Astrocyte of the cerebellum (primary cell): ENCODE data around the gene PPP3CB.

Source experiments
- DNase-seq: peaks from one replicate; pipeline ENCODE4 v3.0.0-alpha.2; 2011; ENCODE audit warnings: low read depth
- H3K4me3 ChIP-seq: 2 replicates; pipeline ENCODE4 v1.5.1; 2011; ENCODE audit warnings: mild to moderate bottlenecking, low read depth, low read length, moderate library complexity
- in situ Hi-C: cut with HindIII; loops from 2 replicates; pipeline ENCODE4 v1.10.0; 2017; ENCODE audit warnings: low sequenced_read_pairs
- TF ChIP-seq, protein P1 (sequence below): IDR thresholded peaks from 2 replicates; pipeline ENCODE4 v1.5.1; 2012; ENCODE audit warnings: low read length, low read depth, moderate library complexity, mild to moderate bottlenecking; ENCODE audit errors: missing control alignments

Gene PPP3CB

DNA sequence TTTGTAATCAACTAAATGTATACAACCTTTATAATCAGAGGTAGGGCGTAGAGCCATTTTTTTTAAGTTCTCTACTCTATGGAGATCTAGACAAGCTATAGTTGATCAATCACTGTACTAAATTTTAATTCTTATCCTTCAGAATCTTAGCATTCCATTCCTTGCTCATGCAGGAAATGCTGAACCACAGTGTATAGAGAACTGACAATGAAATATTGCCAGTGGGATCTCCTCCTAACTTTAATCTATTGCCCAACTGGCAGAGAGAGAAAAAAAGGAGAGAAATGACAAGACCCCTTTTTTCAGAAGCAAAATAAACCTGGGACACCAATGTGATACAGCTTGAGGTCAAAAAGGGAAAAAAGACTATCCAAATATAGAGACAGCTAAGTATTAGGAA, 26.4 kb upstream of the PPP3CB start:
- DNase-seq = no peak
- no peak overlapping the region for H3K4me3 ChIP-seq
- TF ChIP-seq, protein P1, sequence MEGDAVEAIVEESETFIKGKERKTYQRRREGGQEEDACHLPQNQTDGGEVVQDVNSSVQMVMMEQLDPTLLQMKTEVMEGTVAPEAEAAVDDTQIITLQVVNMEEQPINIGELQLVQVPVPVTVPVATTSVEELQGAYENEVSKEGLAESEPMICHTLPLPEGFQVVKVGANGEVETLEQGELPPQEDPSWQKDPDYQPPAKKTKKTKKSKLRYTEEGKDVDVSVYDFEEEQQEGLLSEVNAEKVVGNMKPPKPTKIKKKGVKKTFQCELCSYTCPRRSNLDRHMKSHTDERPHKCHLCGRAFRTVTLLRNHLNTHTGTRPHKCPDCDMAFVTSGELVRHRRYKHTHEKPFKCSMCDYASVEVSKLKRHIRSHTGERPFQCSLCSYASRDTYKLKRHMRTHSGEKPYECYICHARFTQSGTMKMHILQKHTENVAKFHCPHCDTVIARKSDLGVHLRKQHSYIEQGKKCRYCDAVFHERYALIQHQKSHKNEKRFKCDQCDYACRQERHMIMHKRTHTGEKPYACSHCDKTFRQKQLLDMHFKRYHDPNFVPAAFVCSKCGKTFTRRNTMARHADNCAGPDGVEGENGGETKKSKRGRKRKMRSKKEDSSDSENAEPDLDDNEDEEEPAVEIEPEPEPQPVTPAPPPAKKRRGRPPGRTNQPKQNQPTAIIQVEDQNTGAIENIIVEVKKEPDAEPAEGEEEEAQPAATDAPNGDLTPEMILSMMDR = no peak
- in situ Hi-C loops = no loop called here

DNA sequence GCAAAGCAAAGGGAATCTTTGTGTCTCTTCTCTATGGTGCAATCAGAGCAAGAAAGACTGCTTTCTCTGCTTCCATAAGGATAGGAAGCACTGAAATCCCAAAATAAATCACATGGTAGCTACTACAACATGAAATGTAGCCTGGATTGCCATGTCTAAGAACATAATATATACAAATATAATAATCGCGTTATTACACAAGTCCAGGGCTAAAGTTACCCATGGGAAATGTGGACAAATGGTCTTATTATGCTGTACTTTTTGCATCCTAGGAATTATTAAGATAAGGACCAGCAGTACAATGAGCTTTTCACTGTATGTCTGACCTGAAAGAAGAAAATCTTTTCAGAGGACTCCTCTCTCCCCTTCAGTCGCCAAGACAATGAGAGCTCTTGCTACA, 23.5 kb upstream of the PPP3CB start:
- in situ Hi-C loops = no loop called here
- TF ChIP-seq, protein P1 = no peak
- no peak for DNase-seq
- H3K4me3 ChIP-seq = no peak overlapping the region

DNA sequence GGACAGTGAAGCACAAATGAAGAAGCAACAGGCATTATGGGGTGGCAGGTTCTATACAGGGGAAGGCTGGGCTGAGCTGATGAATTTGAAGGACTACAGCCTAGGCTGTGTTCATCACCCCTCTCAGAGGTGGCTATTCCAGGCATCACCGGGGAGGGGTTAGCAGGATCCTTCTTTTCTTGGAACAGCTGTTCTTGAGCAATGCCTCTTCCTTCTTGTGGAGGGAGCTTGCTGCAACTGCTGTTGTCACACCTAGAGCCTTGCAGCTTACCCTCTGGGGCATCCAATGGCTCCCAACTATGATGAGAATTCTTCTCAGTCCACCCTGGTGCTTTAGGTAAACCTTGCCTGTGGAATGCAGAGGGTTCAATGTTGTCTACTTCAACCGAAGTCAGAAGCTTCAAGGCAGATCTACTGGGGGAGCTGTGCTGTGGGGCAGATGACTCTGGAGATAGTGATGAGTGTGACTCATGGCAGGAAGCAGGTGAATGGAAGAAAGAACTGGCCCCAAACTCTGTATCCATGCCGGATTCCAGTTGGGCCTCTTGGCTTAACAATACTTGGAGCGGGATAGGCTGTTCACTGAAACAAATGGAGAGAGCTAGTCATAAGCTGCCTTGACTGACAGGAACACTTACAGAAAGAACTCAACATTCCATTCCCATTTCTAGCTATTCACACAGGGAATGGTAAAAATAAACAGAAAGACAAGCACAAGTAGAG, 21.5 kb upstream of the PPP3CB start:
- in situ Hi-C loops = no loop called here
- TF ChIP-seq, protein P1 = no peak
- no peak for DNase-seq
- H3K4me3 ChIP-seq = no peak overlapping the region

DNA sequence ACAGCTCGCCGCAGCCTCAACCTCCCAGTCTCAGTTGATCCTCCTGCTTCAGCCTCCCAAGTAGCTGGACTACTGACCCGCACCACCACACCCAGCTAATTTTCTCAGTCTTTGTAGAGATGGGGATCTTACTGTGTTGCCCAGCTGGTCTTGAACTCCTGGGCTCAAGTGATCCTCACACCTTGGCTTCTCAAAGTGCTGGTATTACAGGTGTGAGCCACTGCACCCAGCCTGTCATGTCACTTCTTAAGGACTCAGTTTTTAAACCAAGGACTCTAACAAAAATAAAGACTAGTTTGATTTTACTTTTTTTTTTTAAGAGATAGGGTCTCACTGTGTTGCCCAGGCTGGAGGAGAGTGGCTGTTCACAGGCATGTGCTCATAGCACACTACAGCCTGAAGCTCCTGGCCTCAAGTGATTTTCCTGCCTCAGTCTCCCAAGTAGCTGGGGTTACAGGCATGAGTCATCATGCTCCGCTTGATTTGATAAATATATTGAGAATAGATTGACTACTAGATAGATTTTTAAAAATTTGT, 16.5 kb upstream of the PPP3CB start:
- DNase-seq = no peak
- in situ Hi-C loops = no loop called here
- H3K4me3 ChIP-seq = no peak overlapping the region
- TF ChIP-seq, protein P1 = no peak

DNA sequence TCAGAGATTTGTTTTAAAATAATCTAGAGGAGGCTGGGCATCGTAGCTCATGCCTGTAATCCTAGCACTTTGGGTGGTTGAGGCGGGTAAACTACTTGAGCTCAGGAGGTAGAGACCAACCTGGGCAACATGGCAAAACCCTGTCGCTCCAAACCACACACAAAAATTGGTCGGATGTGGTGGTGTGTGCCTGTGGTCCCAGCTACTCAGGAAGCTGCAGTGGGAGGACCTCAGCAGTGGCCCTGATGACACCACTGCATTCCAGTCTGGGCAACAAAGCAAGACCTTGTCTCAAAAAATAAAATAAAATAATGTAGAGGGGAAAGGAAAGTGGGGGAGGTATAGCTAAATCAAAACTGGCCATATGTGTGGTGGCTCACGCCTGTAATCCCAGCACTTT, 13.9 kb upstream of the PPP3CB start:
- H3K4me3 ChIP-seq = no peak overlapping the region
- in situ Hi-C loops = no loop called here
- no peak for DNase-seq
- TF ChIP-seq, protein P1 = no peak

DNA sequence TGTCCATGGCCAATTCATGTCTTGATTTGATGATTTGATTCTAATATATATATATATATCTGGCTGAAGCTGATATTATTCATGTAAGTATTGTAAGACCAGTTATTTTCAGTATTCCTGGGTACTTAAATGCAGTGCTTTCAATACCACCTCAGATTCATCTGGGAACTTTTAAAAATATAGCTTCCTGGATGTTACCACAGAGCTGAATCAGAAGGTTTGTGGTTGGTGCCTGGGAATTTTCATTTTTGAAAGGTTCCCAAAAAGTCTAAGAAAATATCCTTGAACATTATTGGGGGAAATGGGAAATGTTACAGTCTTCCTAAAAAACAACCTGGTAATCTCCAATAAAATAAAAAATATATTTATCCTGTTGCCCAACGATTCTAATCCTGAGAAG, 10.7 kb upstream of the PPP3CB start:
- no peak overlapping the region for H3K4me3 ChIP-seq
- in situ Hi-C loops = no loop called here
- no peak for DNase-seq
- TF ChIP-seq, protein P1 = no peak
